GM12878 (cell line): ENCODE data around the gene GYG2. TPM values are rescaled to one million over a fixed set of nuclear protein-coding genes. Genes with fewer than 3 reads are reported as not detected.

ENCODE experiments used
- ATAC-seq: fragments of 200-7000 bp; cut with Tn5 transposase; 3 replicates; pipeline ENCODE4 v1.9.1; 2020; ENCODE audit warnings: mild to moderate bottlenecking, moderate library complexity
- BruUV-seq: library from RNA; stranded (reverse); fragments of 400-500 nt; replicated peaks from 2 replicates; lab custom pipeline; 2021; lab: Mats Ljungman, UMichigan
- CTCF ChIA-PET: fragments of 300-600 bp; sonication (Branson Sonifier 250); formaldehyde crosslinking; extraction: SDS; loops from one replicate; lab custom pipeline; 2021; ENCODE audit warnings: inconsistent platforms; lab: Yijun Ruan, JAX
- POLR2A ChIA-PET: fragments of 350-600 bp; formaldehyde crosslinking; extraction: SDS; loops from one replicate; lab custom pipeline; 2021; ENCODE audit warnings: inconsistent platforms; lab: Charles Lee
- RAD21 ChIA-PET: fragments of 300-600 bp; sonication (Branson Sonifier 250); formaldehyde crosslinking; loops from one replicate; lab custom pipeline; 2023; ENCODE audit warnings: antibody characterized with exemption; ENCODE audit not compliant: unreplicated experiment; lab: Charles Lee
- SMC1A ChIA-PET: fragments of 300-600 bp; sonication (Branson Sonifier 250); formaldehyde crosslinking; loops from one replicate; lab custom pipeline; 2023; ENCODE audit not compliant: unreplicated experiment, uncharacterized antibody; lab: Charles Lee
- DNase-seq: peaks from one replicate; pipeline ENCODE4 v3.0.0-alpha.2; 2011; ENCODE audit warnings: low read depth, low spot score
- FAIRE-seq: peaks from 3 replicates; lab custom pipeline; 2011; peaks lifted over from hg19 to GRCh38; lab: Jason Lieb, UNC
- H2AFZ ChIP-seq: 2 replicates; pipeline ENCODE4 v1.6.0; 2011; ENCODE audit warnings: low read depth, low read length, control low read depth; ENCODE audit not compliant: control insufficient read depth
- H3K27ac ChIP-seq: 2 replicates; pipeline ENCODE4 v1.5.1; 2011; ENCODE audit warnings: control low read depth; ENCODE audit not compliant: control insufficient read depth, insufficient read depth
- H3K27me3 ChIP-seq, 2 experiments: replicated peaks in 1 of 2; 2 replicates each; pipeline versions ENCODE4 v1.6.0 to v1.6.1; 2011; ENCODE audit warnings: low read length in 1 of 2; ENCODE audit not compliant: control insufficient read depth in 2 of 2, insufficient read depth in 2 of 2
- H3K36me3 ChIP-seq, 2 experiments: 2 replicates each; pipeline ENCODE4 v1.5.1; 2011; ENCODE audit warnings: low read length in 1 of 2; ENCODE audit not compliant: control insufficient read depth in 2 of 2, insufficient read depth in 2 of 2
- H3K4me1 ChIP-seq: 2 replicates; pipeline ENCODE4 v1.6.1; 2011; ENCODE audit warnings: mild to moderate bottlenecking, low read length, moderate library complexity, mixed read lengths; ENCODE audit not compliant: control insufficient read depth, insufficient read depth
- H3K4me2 ChIP-seq: 2 replicates; pipeline ENCODE4 v1.6.0; 2011; ENCODE audit warnings: control low read depth; ENCODE audit not compliant: control insufficient read depth, insufficient read depth
- H3K4me3 ChIP-seq: fragments of 200-600 bp; sonication (generic); 2 replicates; pipeline ENCODE4 v1.5.1; 2016
- H3K79me2 ChIP-seq: 2 replicates; pipeline ENCODE4 v1.6.0; 2011; ENCODE audit warnings: low read length; ENCODE audit not compliant: control insufficient read depth, insufficient read depth
- H3K9ac ChIP-seq: 2 replicates; pipeline ENCODE4 v1.8.0; 2011; ENCODE audit warnings: low read length, control low read depth, mixed read lengths; ENCODE audit not compliant: control insufficient read depth, insufficient read depth
- H3K9me3 ChIP-seq: replicated peaks from 3 replicates; pipeline ENCODE4 v1.5.1; 2011; ENCODE audit warnings: mild to moderate bottlenecking, low read length; ENCODE audit not compliant: control insufficient read depth, insufficient read depth
- H4K20me1 ChIP-seq: 2 replicates; pipeline ENCODE4 v1.6.0; 2011; ENCODE audit not compliant: control insufficient read depth, insufficient read depth
- ASH2L ChIP-seq: fragments of 300-600, 200-600 bp; sonication (generic); IDR thresholded peaks from 2 replicates; pipeline ENCODE4 v1.6.1; 2017; ENCODE audit warnings: low read depth, mild to moderate bottlenecking, borderline replicate concordance
- BACH1 ChIP-seq: fragments of 450-650 bp; IDR thresholded peaks from 2 replicates; pipeline ENCODE4 v1.6.1; 2017; ENCODE audit warnings: mild to moderate bottlenecking, borderline replicate concordance
- CBX3 ChIP-seq: fragments of 200-600 bp; sonication (generic); IDR thresholded peaks from 2 replicates; pipeline ENCODE4 v1.6.1; 2016; ENCODE audit warnings: low read depth, borderline replicate concordance
- PAX8 ChIP-seq: fragments of 450-650 bp; IDR thresholded peaks from 2 replicates; pipeline ENCODE4 v1.6.1; 2017; ENCODE audit warnings: mild to moderate bottlenecking, moderate library complexity
- RCOR1 ChIP-seq: conservative IDR thresholded peaks from 2 replicates; pipeline ENCODE4 v1.6.1; 2012; ENCODE audit warnings: low read depth, low read length, improper control_type of control experiment
- RUNX3 ChIP-seq: IDR thresholded peaks from 2 replicates; pipeline ENCODE4 v1.6.1; 2012; ENCODE audit warnings: low read length, inconsistent platforms
- STAT3 ChIP-seq: IDR thresholded peaks from 2 replicates; pipeline ENCODE4 v1.6.1; 2011; ENCODE audit warnings: low read depth, low read length, improper control_type of control experiment
- ZNF274 ChIP-seq: IDR thresholded peaks from one replicate; pipeline ENCODE4 v1.8.0; 2011; ENCODE audit not compliant: insufficient read length, insufficient read depth
- WGBS: methylation state at CpG from one replicate; pipeline ENCODE4 v1.1.6; 2016; ENCODE audit warnings: low lambda C conversion rate; ENCODE audit not compliant: insufficient replicate concordance, insufficient coverage; ENCODE audit errors: missing lambda C conversion rate; 5-methylcytosine and 5-hydroxymethylcytosine counted together
- in situ Hi-C: fragments of 300-500 bp; cut with MboI; formaldehyde crosslinking; loops from 9 replicates; pipeline ENCODE4 v1.14.3; 2018; ENCODE audit warnings: mixed read lengths
- intact Hi-C: fragments of 100-400 bp; cut with micrococcal nuclease; formaldehyde crosslinking; loops from one replicate; pipeline ENCODE4 v1.14.2; 2022; ENCODE audit not compliant: unreplicated experiment
- polyA plus RNA-seq, 11 experiments: library from polyadenylated mRNA; depleted of rRNA in 4 of 11; unstranded in 6 of 11; stranded (reverse) in 5 of 11; fragments of >200 nt; fragmentation: Nextera tagmentation in 4 of 11; fragmentation: Illumina TruSeq in 1 of 11; extraction: Ambion mirVana in 4 of 11; extraction: Trizol in 1 of 11; gene quantifications; 1 replicate in 1 of 11; 2 replicates in 10 of 11; pipeline versions ENCODE4 v1.2.1 to v1.2.3, GENCODE V29; 2011 to 2016; ENCODE audit warnings: inconsistent platforms in 2 of 11, missing spikeins in 2 of 11, low read depth in 1 of 11
- total RNA-seq, 4 experiments: library from RNA; depleted of rRNA in 3 of 4; stranded (reverse); fragments of >200 nt in 3 of 4; fragmentation: Illumina TruSeq in 1 of 4; extraction: Trizol in 1 of 4; gene quantifications; 2 replicates each; pipeline versions ENCODE4 v1.2.1 to v1.2.3, GENCODE V29; 2013 to 2021
- TF ChIP-seq, protein P1 (sequence below): fragments of 450-650 bp; formaldehyde crosslinking; IDR thresholded peaks from 2 replicates; pipeline ENCODE4 v1.4.0; 2020; ENCODE audit warnings: mild to moderate bottlenecking, moderate library complexity
- TF ChIP-seq, protein P2 (sequence below): IDR thresholded peaks from 2 replicates; pipeline ENCODE4 v1.6.1; 2012; ENCODE audit warnings: low read depth, low read length, improper control_type of control experiment

GYG2 gene
- total and polyA plus RNA-seq, 10 of the 15 experiments (the other 5 are each of a cell fraction or from before 2014, with no cell fraction given) = 0.05 TPM; not detected in 9

DNA sequence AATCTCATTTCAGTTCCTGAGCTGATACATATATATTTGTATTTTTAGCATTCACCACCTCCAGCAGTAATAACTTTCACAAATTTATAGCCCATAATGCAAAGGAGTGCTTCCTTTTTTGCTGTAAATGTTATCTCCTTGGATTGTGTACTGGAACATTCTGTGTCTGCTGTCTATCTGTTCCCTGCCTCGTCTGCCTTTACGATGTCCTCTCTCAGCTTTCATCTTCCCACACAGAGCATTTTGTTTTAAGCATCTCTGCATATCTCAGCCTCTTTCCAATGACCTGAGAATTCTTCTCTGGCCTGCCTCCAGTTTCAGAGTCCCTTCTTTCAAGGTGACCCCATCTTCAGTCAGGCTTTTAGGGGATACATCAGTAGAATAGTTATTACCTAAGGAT is 43.1 kb downstream of the GYG2 start (continued):
- TF ChIP-seq, protein P1, sequence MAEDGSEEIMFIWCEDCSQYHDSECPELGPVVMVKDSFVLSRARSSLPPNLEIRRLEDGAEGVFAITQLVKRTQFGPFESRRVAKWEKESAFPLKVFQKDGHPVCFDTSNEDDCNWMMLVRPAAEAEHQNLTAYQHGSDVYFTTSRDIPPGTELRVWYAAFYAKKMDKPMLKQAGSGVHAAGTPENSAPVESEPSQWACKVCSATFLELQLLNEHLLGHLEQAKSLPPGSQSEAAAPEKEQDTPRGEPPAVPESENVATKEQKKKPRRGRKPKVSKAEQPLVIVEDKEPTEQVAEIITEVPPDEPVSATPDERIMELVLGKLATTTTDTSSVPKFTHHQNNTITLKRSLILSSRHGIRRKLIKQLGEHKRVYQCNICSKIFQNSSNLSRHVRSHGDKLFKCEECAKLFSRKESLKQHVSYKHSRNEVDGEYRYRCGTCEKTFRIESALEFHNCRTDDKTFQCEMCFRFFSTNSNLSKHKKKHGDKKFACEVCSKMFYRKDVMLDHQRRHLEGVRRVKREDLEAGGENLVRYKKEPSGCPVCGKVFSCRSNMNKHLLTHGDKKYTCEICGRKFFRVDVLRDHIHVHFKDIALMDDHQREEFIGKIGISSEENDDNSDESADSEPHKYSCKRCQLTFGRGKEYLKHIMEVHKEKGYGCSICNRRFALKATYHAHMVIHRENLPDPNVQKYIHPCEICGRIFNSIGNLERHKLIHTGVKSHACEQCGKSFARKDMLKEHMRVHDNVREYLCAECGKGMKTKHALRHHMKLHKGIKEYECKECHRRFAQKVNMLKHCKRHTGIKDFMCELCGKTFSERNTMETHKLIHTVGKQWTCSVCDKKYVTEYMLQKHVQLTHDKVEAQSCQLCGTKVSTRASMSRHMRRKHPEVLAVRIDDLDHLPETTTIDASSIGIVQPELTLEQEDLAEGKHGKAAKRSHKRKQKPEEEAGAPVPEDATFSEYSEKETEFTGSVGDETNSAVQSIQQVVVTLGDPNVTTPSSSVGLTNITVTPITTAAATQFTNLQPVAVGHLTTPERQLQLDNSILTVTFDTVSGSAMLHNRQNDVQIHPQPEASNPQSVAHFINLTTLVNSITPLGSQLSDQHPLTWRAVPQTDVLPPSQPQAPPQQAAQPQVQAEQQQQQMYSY (CRISPR knock-in tag) = no peak
- TF ChIP-seq RCOR1 (no peak), BACH1 (no peak), ASH2L (no peak), PAX8 (no peak), STAT3 (no peak), ZNF274 (no peak)

DNA sequence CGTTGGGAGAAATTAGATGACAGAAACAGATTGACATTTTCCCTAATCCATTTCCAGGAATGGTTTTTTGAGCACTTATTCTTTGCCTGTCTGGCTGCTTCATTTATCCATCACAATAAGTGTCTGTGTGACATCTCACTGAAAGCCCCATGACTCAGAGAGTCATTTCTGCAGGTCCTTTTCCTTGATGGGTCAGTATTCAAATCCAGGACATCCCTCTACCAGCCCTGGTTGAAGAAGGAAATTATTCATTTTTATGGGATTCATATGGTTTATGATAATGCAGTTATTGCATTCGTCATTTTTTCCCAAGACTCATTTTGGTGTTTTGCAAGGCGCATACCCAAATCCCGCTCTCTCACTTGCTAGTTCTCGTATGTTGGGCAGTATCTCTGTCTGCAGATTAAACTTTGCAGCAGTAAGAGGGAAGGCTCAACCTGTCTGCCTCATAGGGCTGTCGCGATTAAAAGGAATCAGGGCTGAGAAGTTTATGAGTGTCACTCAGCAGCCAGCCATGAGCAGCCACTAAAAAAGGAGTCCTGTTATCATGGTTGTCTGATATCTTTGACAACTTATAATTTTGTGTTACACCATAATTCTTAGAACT is 44.0 kb downstream of the GYG2 start:
- RAD21 ChIA-PET = no interaction called here
- SMC1A ChIA-PET = no interaction called here
- no peaks in the 10 kb centered on the region for H4K20me1 ChIP-seq
- CTCF ChIA-PET = interaction anchor here (1.1 kb wide), 1 partner anchor 26 kb away, joined by 3 read pairs; no protein-coding TSS in a partner anchor
- no TSS peak for BruUV-seq
- no peak for ATAC-seq
- no peak overlapping the region for H2AFZ ChIP-seq
- H3K27ac ChIP-seq = no peak overlapping the region
- H3K27me3 ChIP-seq = no peaks in the 10 kb centered on the region
- FAIRE-seq = no peak
- DNase-seq = no peak
- no peaks in the 10 kb centered on the region for H3K79me2 ChIP-seq
- POLR2A ChIA-PET = no interaction called here
- no peak overlapping the region for H3K9ac ChIP-seq
- intact Hi-C loops = no loop called here
- H3K4me2 ChIP-seq = no peak overlapping the region
- no peak overlapping the region for H3K4me3 ChIP-seq
- H3K4me1 ChIP-seq = no peaks in the 10 kb centered on the region
- no peaks in the 10 kb centered on the region for H3K36me3 ChIP-seq
- WGBS = 67% methylated on average over 7 of the region's 7 CpGs
- H3K9me3 ChIP-seq = no peaks in the 10 kb centered on the region; the same call in 2 of the 3 replicates
- TF ChIP-seq CBX3 = no peak
- TF ChIP-seq, protein P2, sequence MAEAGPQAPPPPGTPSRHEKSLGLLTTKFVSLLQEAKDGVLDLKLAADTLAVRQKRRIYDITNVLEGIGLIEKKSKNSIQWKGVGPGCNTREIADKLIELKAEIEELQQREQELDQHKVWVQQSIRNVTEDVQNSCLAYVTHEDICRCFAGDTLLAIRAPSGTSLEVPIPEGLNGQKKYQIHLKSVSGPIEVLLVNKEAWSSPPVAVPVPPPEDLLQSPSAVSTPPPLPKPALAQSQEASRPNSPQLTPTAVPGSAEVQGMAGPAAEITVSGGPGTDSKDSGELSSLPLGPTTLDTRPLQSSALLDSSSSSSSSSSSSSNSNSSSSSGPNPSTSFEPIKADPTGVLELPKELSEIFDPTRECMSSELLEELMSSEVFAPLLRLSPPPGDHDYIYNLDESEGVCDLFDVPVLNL = no peak
- TF ChIP-seq RUNX3 = no peak
- in situ Hi-C loops = no loop called here
